DND-41 (cell line): ENCODE results near the gene ANKRD65.
"Not testable (repeated sequence)": the region's sequence is repeated elsewhere in the genome, so short reads cannot be mapped to it uniquely, and the experiment has no call there.

ENCODE experiments used
- ATAC-seq: fragments of 200-7000 bp; cut with Tn5 transposase; 3 replicates; pipeline ENCODE4 v1.9.1; 2021; ENCODE audit warnings: low read depth; ENCODE audit not compliant: insufficient read depth
- DNase-seq: peaks from one replicate; pipeline ENCODE4 v3.0.0-alpha.2; 2020
- H2AFZ ChIP-seq: 2 replicates; pipeline ENCODE4 v1.6.0; 2012; ENCODE audit warnings: low read depth, low read length
- H3K27ac ChIP-seq: 2 replicates; pipeline ENCODE4 v1.5.1; 2012; ENCODE audit warnings: low read length, inconsistent platforms
- H3K27me3 ChIP-seq: fragments of 200-600 bp; sonication (generic); 2 replicates; pipeline ENCODE4 v1.6.0; 2012; ENCODE audit warnings: low read length, mild to moderate bottlenecking, inconsistent platforms; ENCODE audit not compliant: insufficient read depth, poor library complexity
- H3K36me3 ChIP-seq: 2 replicates; pipeline ENCODE4 v1.5.1; 2012; ENCODE audit warnings: low read length, inconsistent platforms; ENCODE audit not compliant: insufficient read depth
- H3K4me1 ChIP-seq: 2 replicates; pipeline ENCODE4 v1.5.1; 2012; ENCODE audit warnings: mild to moderate bottlenecking, low read length; ENCODE audit not compliant: insufficient read depth
- H3K4me2 ChIP-seq: 2 replicates; pipeline ENCODE4 v1.6.0; 2012; ENCODE audit warnings: mild to moderate bottlenecking, moderate library complexity, low read length, inconsistent platforms; ENCODE audit not compliant: insufficient read depth
- H3K4me3 ChIP-seq, 2 experiments: fragments of 200-600 bp in 1 of 2; shearing (Covaris generic) in 1 of 2; 2 replicates each; pipeline ENCODE4 v1.5.1; 2012 to 2016; ENCODE audit warnings: inconsistent platforms in 2 of 2, low read length in 2 of 2, mild to moderate bottlenecking in 2 of 2, low read depth in 1 of 2, moderate library complexity in 1 of 2
- H3K79me2 ChIP-seq: 2 replicates; pipeline ENCODE4 v1.6.0; 2012; ENCODE audit warnings: low read length, inconsistent platforms; ENCODE audit not compliant: insufficient read depth
- H3K9ac ChIP-seq: 2 replicates; pipeline ENCODE4 v1.6.0; 2012; ENCODE audit warnings: low read depth, mild to moderate bottlenecking, inconsistent platforms, low read length, moderate library complexity
- H3K9me3 ChIP-seq: 2 replicates; pipeline ENCODE4 v1.5.1; 2012; ENCODE audit warnings: low read length, moderate library complexity, mild to moderate bottlenecking, inconsistent platforms; ENCODE audit not compliant: insufficient read depth, severe bottlenecking
- H4K20me1 ChIP-seq: 2 replicates; pipeline ENCODE4 v1.6.0; 2012; ENCODE audit warnings: low read length; ENCODE audit not compliant: insufficient read depth
- CTCF ChIP-seq: IDR thresholded peaks from 2 replicates; pipeline ENCODE4 v1.5.1; 2012; ENCODE audit warnings: borderline replicate concordance, low read length, moderate library complexity, mild to moderate bottlenecking; ENCODE audit not compliant: poor library complexity, severe bottlenecking; ENCODE audit errors: extremely low read depth
- EZH2 ChIP-seq: IDR thresholded peaks from 3 replicates; pipeline ENCODE4 v1.6.1; 2012; ENCODE audit warnings: borderline replicate concordance, low read depth, mild to moderate bottlenecking, moderate library complexity, low read length, inconsistent platforms; ENCODE audit not compliant: severe bottlenecking

The ANKRD65 gene

GRCh38 chr1:1385931-1386330 is 35.1 kb downstream of the ANKRD65 start:
- H3K36me3 ChIP-seq, result peaks cover 56% of the 10 kb centered on the region
- no peaks in the 10 kb centered on the region for H3K27me3 ChIP-seq
- peaks cover 15% of the 10 kb centered on the region for H4K20me1 ChIP-seq
- ATAC-seq, result peak; percentile 15; the same call in 1 of the 3 replicates
- no peaks in the 10 kb centered on the region for H3K9me3 ChIP-seq
- H3K4me3 ChIP-seq, result no peak overlapping the region
- no peak overlapping the region for H3K9ac ChIP-seq
- no peak overlapping the region for H3K4me2 ChIP-seq
- no peaks in the 10 kb centered on the region for H3K4me1 ChIP-seq
- no peak overlapping the region for H3K27ac ChIP-seq
- H3K79me2 ChIP-seq, result no peaks in the 10 kb centered on the region; the same call in 1 of the 2 replicates
- no peak overlapping the region for H2AFZ ChIP-seq
- TF ChIP-seq EZH2 (no peak), CTCF (no peak)
- no peak for DNase-seq

- peaks cover 50% of the 10 kb centered on the region for H3K36me3 ChIP-seq
Observed at GRCh38 chr1:1385339-1385738, 35.7 kb downstream of the ANKRD65 start.

GRCh38 chr1:1381294-1381693 is 39.8 kb downstream of the ANKRD65 start:
- Histone ChIP-seq H3K79me2 (0 out of 2 replicates have a peak, but pooled peaks cover 2% of the 10 kb centered on the region), H3K9ac (no peak overlapping the region), H3K4me1 (peaks cover 6% of the 10 kb centered on the region), H2AFZ (no peak overlapping the region), H3K27me3 (no peaks in the 10 kb centered on the region), H3K27ac (no peak overlapping the region), H3K36me3 (peaks cover 11% of the 10 kb centered on the region), H4K20me1 (peaks cover 6% of the 10 kb centered on the region), H3K4me3 (no peak overlapping the region), H3K9me3 (no peaks in the 10 kb centered on the region), H3K4me2 (no peak overlapping the region)
- no peak for ATAC-seq
- no peak for DNase-seq
- TF ChIP-seq CTCF (no peak), EZH2 (no peak)

More at GRCh38 chr1:1385339-1385738, 35.7 kb downstream of the ANKRD65 start:
- H3K27ac ChIP-seq, H3K79me2 ChIP-seq, DNase-seq, H3K4me1 ChIP-seq, H2AFZ ChIP-seq, H3K27me3 ChIP-seq, ATAC-seq, H3K9me3 ChIP-seq, H3K4me3 ChIP-seq, H3K4me2 ChIP-seq, H3K9ac ChIP-seq: not testable (repeated sequence)
- H4K20me1 ChIP-seq, result peaks cover 12% of the 10 kb centered on the region

GRCh38 chr1:1380860-1381259 is 40.2 kb downstream of the ANKRD65 start:
- Histone ChIP-seq H2AFZ (no peak overlapping the region), H3K4me3 (no peak overlapping the region), H3K9me3 (no peaks in the 10 kb centered on the region), H3K4me1 (peaks cover 10% of the 10 kb centered on the region), H3K36me3 (peaks cover 6% of the 10 kb centered on the region), H3K27me3 (no peaks in the 10 kb centered on the region), H3K4me2 (no peak overlapping the region), H3K9ac (no peak overlapping the region), H3K27ac (no peak overlapping the region), H3K79me2 (peaks cover 4% of the 10 kb centered on the region; the same call in 1 of the 2 replicates), H4K20me1 (peaks cover 2% of the 10 kb centered on the region)
- no peak for TF ChIP-seq EZH2
- no peak for TF ChIP-seq CTCF
- DNase-seq, result no peak
- no peak for ATAC-seq
